Natural killer cell (primary cell): Measurements from ENCODE around the gene ACVR2A. TPM values are rescaled to one million over a fixed set of nuclear protein-coding genes. Genes with fewer than 3 reads are reported as not detected.

Experiments used
- ATAC-seq, 3 donors: fragments of 150-1000 bp in 2 of 3; fragments of 200-7000 bp in 1 of 3; cut with Tn5 transposase; 1 replicate in 1 of 3; 2 replicates in 2 of 3; pipeline ENCODE4 v1.10.0; 2021; ENCODE audit warnings: mild to moderate bottlenecking in 2 of 3, moderate library complexity in 2 of 3
- DNase-seq, 2 donors: peaks; one replicate each; pipeline versions ENCODE4 v3.0.0 to v3.0.0-alpha.2; 2013 to 2021; ENCODE audit warnings: mixed read lengths in 1 of 2
- H3K27ac ChIP-seq: one replicate; pipeline ENCODE4 v1.5.1; 2013; ENCODE audit warnings: mild to moderate bottlenecking, low read length
- H3K27me3 ChIP-seq: one replicate; pipeline ENCODE4 v1.6.1; 2013; ENCODE audit warnings: low read length; ENCODE audit not compliant: control insufficient read depth, insufficient read depth
- H3K36me3 ChIP-seq: one replicate; pipeline ENCODE4 v1.6.1; 2013; ENCODE audit warnings: low read length; ENCODE audit not compliant: control insufficient read depth, insufficient read depth
- H3K4me1 ChIP-seq: one replicate; pipeline ENCODE4 v1.6.1; 2013; ENCODE audit warnings: low read length; ENCODE audit not compliant: control insufficient read depth, insufficient read depth
- H3K4me3 ChIP-seq: one replicate; pipeline ENCODE4 v1.5.1; 2013; ENCODE audit warnings: low read length
- H3K9me3 ChIP-seq: one replicate; pipeline ENCODE4 v1.6.1; 2013; ENCODE audit warnings: low read length; ENCODE audit not compliant: control insufficient read depth, insufficient read depth
- H3K27ac Mint-ChIP-seq, 2 donors: one replicate each; pipeline ENCODE4 v1.8.0; 2022; ENCODE audit warnings: mild to moderate bottlenecking in 2 of 2, mixed read lengths in 2 of 2, moderate library complexity in 1 of 2
- H3K27me3 Mint-ChIP-seq, 2 donors: one replicate each; pipeline ENCODE4 v1.8.0; 2022; ENCODE audit warnings: low read depth in 2 of 2, mixed read lengths in 2 of 2
- H3K36me3 Mint-ChIP-seq: one replicate; pipeline ENCODE4 v1.8.0; 2022; ENCODE audit warnings: mixed read lengths
- H3K4me1 Mint-ChIP-seq, 2 donors: one replicate each; pipeline ENCODE4 v1.8.0; 2022; ENCODE audit warnings: mixed read lengths in 2 of 2
- H3K4me3 Mint-ChIP-seq: one replicate; pipeline ENCODE4 v1.8.0; 2022; ENCODE audit warnings: mild to moderate bottlenecking, moderate library complexity, mixed read lengths
- H3K9me3 Mint-ChIP-seq, 2 donors: one replicate each; pipeline ENCODE4 v1.8.0; 2022; ENCODE audit warnings: mixed read lengths in 2 of 2
- CTCF ChIP-seq: fragments of 200-600 bp; IDR thresholded peaks from one replicate; pipeline ENCODE4 v1.8.0; 2022; ENCODE audit warnings: antibody characterized with exemption
- WGBS: methylation state at CpG from one replicate; pipeline ENCODE4 v1.1.7; 2013; ENCODE audit warnings: missing lambda C conversion rate; ENCODE audit not compliant: insufficient coverage; 5-methylcytosine and 5-hydroxymethylcytosine counted together
- intact Hi-C: fragments of 100-400 bp; cut with micrococcal nuclease; formaldehyde crosslinking; loops from one replicate; pipeline ENCODE4 v1.14.2; 2022
- total RNA-seq, 4 donors: library from RNA; stranded (reverse); fragments of 120-200 nt in 1 of 4; gene quantifications; one replicate each; pipeline versions ENCODE4 v1.2.3 to v1.2.4, GENCODE V29; 2013 to 2022

Gene ACVR2A
- total RNA-seq, 3 donors from 2014 or later (not counting 1 experiment from before 2014, with no cell fraction given) = 14.7 to 16.7 (median 16.2) TPM

- Mint-ChIP-seq H3K27ac (no peak overlapping the region), H3K27me3 (peaks cover 13 to 46% of the 10 kb centered on the region in 2 donors), H3K4me1 (no peaks in the 10 kb centered on the region), H3K4me3 (no peak overlapping the region), H3K9me3 (peaks cover 5 to 11% of the 10 kb centered on the region in 2 donors), H3K36me3 (peaks cover 17% of the 10 kb centered on the region)
- TF ChIP-seq CTCF = no peak
- Histone ChIP-seq H3K27ac (no peak overlapping the region), H3K4me3 (no peak overlapping the region), H3K27me3 (peaks cover 3% of the 10 kb centered on the region), H3K9me3 (no peaks in the 10 kb centered on the region), H3K4me1 (no peaks in the 10 kb centered on the region), H3K36me3 (no peaks in the 10 kb centered on the region)
- WGBS = no CpG with 5 or more reads among the region's 3 CpGs
- no peak for ATAC-seq
- DNase-seq = no peak
- intact Hi-C loops = no loop called here
Measured at GRCh38 chr2:147824620-147825019, 20.2 kb upstream of the ACVR2A start.

GRCh38 chr2:147826278-147827087, 18.3 kb upstream of the ACVR2A start:
- Histone ChIP-seq H3K4me1 (no peaks in the 10 kb centered on the region), H3K27me3 (peaks cover 2% of the 10 kb centered on the region), H3K4me3 (no peak overlapping the region), H3K36me3 (no peaks in the 10 kb centered on the region), H3K9me3 (no peaks in the 10 kb centered on the region), H3K27ac (no peak overlapping the region)
- ATAC-seq (no peak), DNase-seq (no peak)
- no peak overlapping the region for H3K4me3 Mint-ChIP-seq
- peaks cover 5 to 11% of the 10 kb centered on the region in 2 donors for H3K9me3 Mint-ChIP-seq
- no peaks in the 10 kb centered on the region for H3K4me1 Mint-ChIP-seq
- H3K36me3 Mint-ChIP-seq = peaks cover 17% of the 10 kb centered on the region
- WGBS = 97% methylated on average over 40 of the region's 41 CpGs
- peaks cover 14 to 45% of the 10 kb centered on the region in 2 donors for H3K27me3 Mint-ChIP-seq
- intact Hi-C loops = no loop called here
- H3K27ac Mint-ChIP-seq = no peak overlapping the region
- TF ChIP-seq CTCF = no peak

- intact Hi-C loops = no loop called here
- ATAC-seq (no peak), DNase-seq (no peak)
- WGBS = 93% methylated on average over 16 of the region's 16 CpGs
- H3K27me3 ChIP-seq = no peaks in the 10 kb centered on the region
- H3K27me3 Mint-ChIP-seq = peaks cover 13 to 40% of the 10 kb centered on the region in 2 donors
- no peaks in the 10 kb centered on the region for H3K36me3 ChIP-seq
- no peaks in the 10 kb centered on the region for H3K9me3 ChIP-seq
- H3K4me1 ChIP-seq = no peaks in the 10 kb centered on the region
- no peak overlapping the region for H3K4me3 Mint-ChIP-seq
- no peak overlapping the region for H3K27ac ChIP-seq
- H3K4me3 ChIP-seq = no peak overlapping the region
- no peak overlapping the region for H3K27ac Mint-ChIP-seq
- TF ChIP-seq CTCF = no peak
- H3K9me3 Mint-ChIP-seq = peaks cover 5 to 11% of the 10 kb centered on the region in 2 donors
- H3K4me1 Mint-ChIP-seq = no peaks in the 10 kb centered on the region
- H3K36me3 Mint-ChIP-seq = peaks cover 17% of the 10 kb centered on the region
Measured at GRCh38 chr2:147827088-147827375, 17.8 kb upstream of the ACVR2A start.

- no peak for DNase-seq
- peaks cover 11 to 29% of the 10 kb centered on the region in 2 donors for H3K27me3 Mint-ChIP-seq
- no peaks in the 10 kb centered on the region for H3K36me3 ChIP-seq
- H3K27me3 ChIP-seq = peaks cover 3% of the 10 kb centered on the region
- no peak overlapping the region for H3K27ac ChIP-seq
- H3K4me1 Mint-ChIP-seq = no peaks in the 10 kb centered on the region
- intact Hi-C loops = no loop called here
- no peak for ATAC-seq
- H3K4me3 Mint-ChIP-seq = no peak overlapping the region
- H3K4me3 ChIP-seq = no peak overlapping the region
- TF ChIP-seq CTCF = no peak
- no peak overlapping the region for H3K27ac Mint-ChIP-seq
- H3K36me3 Mint-ChIP-seq = no peaks in the 10 kb centered on the region
- no peaks in the 10 kb centered on the region for H3K4me1 ChIP-seq
- no peaks in the 10 kb centered on the region for H3K9me3 ChIP-seq
- H3K9me3 Mint-ChIP-seq = no peaks in the 10 kb centered on the region
Measured at GRCh38 chr2:147829106-147829505, 15.7 kb upstream of the ACVR2A start.
